ENCODE data around the gene PCMTD2. TPM values are rescaled to one million over a fixed set of nuclear protein-coding genes. Genes with fewer than 3 reads are reported as not detected.

The PCMTD2 gene
- total and polyA plus RNA-seq, 8 donors: 14.1 to 107 (median 39.2) TPM

GRCh38 chr20:64238851-64239387, 16.6 kb upstream of the PCMTD2 start:
- Histone ChIP-seq H3K9me3 (no peaks in the 10 kb centered on the region), H3K27me3 (no peaks in the 10 kb centered on the region), H3K4me3 (no peak overlapping the region), H3K36me3 (no peaks in the 10 kb centered on the region), H3K4me1 (peaks cover 0 to 2% (median 0%) of the 10 kb centered on the region in 4 donors), H3K27ac (no peak overlapping the region)
- no peak for TF ChIP-seq POLR2A (IDR thresholded peaks at IDR 0.05)
- no peak for TF ChIP-seq EP300 (IDR thresholded peaks at IDR 0.05)
- TF ChIP-seq CTCF (IDR thresholded peaks at IDR 0.05): no peak
- no peak for TF ChIP-seq POLR2AphosphoS5 (IDR thresholded peaks at IDR 0.05)
- DNase-seq: no peak
- intact Hi-C loops (cut with DNase I; ENCODE audit: low total_unique reads): no loop called here
- WGBS, 5 donors: 53 to 77% (median 68%) methylated on average over 5 to 7 of the region's 7 CpGs

- no peak for DNase-seq
- peaks cover 0 to 6% (median 0%) of the 10 kb centered on the region in 3 donors for H3K27me3 ChIP-seq
- no peak overlapping the region for H3K27ac ChIP-seq
- intact Hi-C loops (cut with DNase I; ENCODE audit: low total_unique reads): no loop called here
- 86 to 91% (median 87%) methylated on average over 18 to 19 of the region's 19 CpGs for WGBS, 5 donors
- TF ChIP-seq POLR2AphosphoS5 (IDR thresholded peaks at IDR 0.05) (no peak), POLR2A (IDR thresholded peaks at IDR 0.05) (no peak), CTCF (IDR thresholded peaks at IDR 0.05) (no peak), EP300 (IDR thresholded peaks at IDR 0.05) (no peak)
- no peaks in the 10 kb centered on the region for H3K4me1 ChIP-seq
- H3K4me3 ChIP-seq: no peak overlapping the region
- H3K9me3 ChIP-seq: no peaks in the 10 kb centered on the region
- no peaks in the 10 kb centered on the region for H3K36me3 ChIP-seq
Measured at GRCh38 chr20:64239449-64240242, 15.9 kb upstream of the PCMTD2 start.

- intact Hi-C loops (cut with DNase I; ENCODE audit: low total_unique reads): no loop called here
- TF ChIP-seq EP300 (IDR thresholded peaks at IDR 0.05) (no peak), POLR2AphosphoS5 (IDR thresholded peaks at IDR 0.05) (no peak), CTCF (IDR thresholded peaks at IDR 0.05) (no peak), POLR2A (IDR thresholded peaks at IDR 0.05) (no peak)
- WGBS, 5 donors: 85 to 91% (median 88%) methylated on average over 23 to 26 of the region's 26 CpGs
Measured at GRCh38 chr20:64240243-64241015, 15.1 kb upstream of the PCMTD2 start.

GRCh38 chr20:64241061-64241460, 14.5 kb upstream of the PCMTD2 start:
- no peak overlapping the region for H3K27ac ChIP-seq
- H3K27me3 ChIP-seq: peaks cover 0 to 21% (median 0%) of the 10 kb centered on the region in 3 donors
- H3K36me3 ChIP-seq: no peaks in the 10 kb centered on the region
- H3K9me3 ChIP-seq: no peaks in the 10 kb centered on the region
- WGBS, 5 donors: 65 to 80% (median 72%) methylated on average over 8 of the region's 8 CpGs
- no peak for DNase-seq
- intact Hi-C loops (cut with DNase I; ENCODE audit: low total_unique reads): no loop called here
- TF ChIP-seq POLR2AphosphoS5 (IDR thresholded peaks at IDR 0.05): no peak
- TF ChIP-seq CTCF (IDR thresholded peaks at IDR 0.05): no peak
- no peak for TF ChIP-seq POLR2A (IDR thresholded peaks at IDR 0.05)
- TF ChIP-seq EP300 (IDR thresholded peaks at IDR 0.05): no peak
- H3K4me1 ChIP-seq: no peaks in the 10 kb centered on the region
- H3K4me3 ChIP-seq: no peak overlapping the region

More at GRCh38 chr20:64240243-64241015, 15.1 kb upstream of the PCMTD2 start:
- peaks cover 0 to 14% (median 0%) of the 10 kb centered on the region in 3 donors for H3K27me3 ChIP-seq
- H3K9me3 ChIP-seq: no peaks in the 10 kb centered on the region
- no peak overlapping the region for H3K4me3 ChIP-seq
- no peak overlapping the region for H3K27ac ChIP-seq
- H3K36me3 ChIP-seq: no peaks in the 10 kb centered on the region
- DNase-seq: no peak
- no peaks in the 10 kb centered on the region for H3K4me1 ChIP-seq

All from stomach (tissue), 9 donors.